HG03139 (cell line): ENCODE results near the gene ZNF488.
"Not testable (repeated sequence)": the region's sequence is repeated elsewhere in the genome, so short reads cannot be mapped to it uniquely, and the experiment has no call there.

ENCODE experiments used
- ATAC-seq: cut with Tn5 transposase; IDR thresholded peaks from one replicate; pipeline ENCODE4 v1.9.1; 2021; ENCODE audit not compliant: unreplicated experiment

Gene ZNF488

GRCh38 chr10:47384148-47384921 lies at the start of gene ZNF488:
Gene ZNF488, minus strand, starts transcription at chr10:47384293. Its CDS starts 15,464 bp downstream, at chr10:47368829.
- peak; percentile 72 for ATAC-seq

- ATAC-seq: no peak
These were observed 41.8 kb upstream of the ZNF488 start for GRCh38 chr10:47425813-47426419.

- ATAC-seq: no peak
These were observed 40.1 kb upstream of the ZNF488 start for GRCh38 chr10:47424231-47424630.

GRCh38 chr10:47423476-47423875 lies 39.4 kb upstream of the ZNF488 start:
- no peak for ATAC-seq

GRCh38 chr10:47421057-47421952 lies 37.2 kb upstream of the ZNF488 start:
- ATAC-seq: no peak

GRCh38 chr10:47420305-47421056 lies 36.4 kb upstream of the ZNF488 start:
- no peak for ATAC-seq

DNA sequence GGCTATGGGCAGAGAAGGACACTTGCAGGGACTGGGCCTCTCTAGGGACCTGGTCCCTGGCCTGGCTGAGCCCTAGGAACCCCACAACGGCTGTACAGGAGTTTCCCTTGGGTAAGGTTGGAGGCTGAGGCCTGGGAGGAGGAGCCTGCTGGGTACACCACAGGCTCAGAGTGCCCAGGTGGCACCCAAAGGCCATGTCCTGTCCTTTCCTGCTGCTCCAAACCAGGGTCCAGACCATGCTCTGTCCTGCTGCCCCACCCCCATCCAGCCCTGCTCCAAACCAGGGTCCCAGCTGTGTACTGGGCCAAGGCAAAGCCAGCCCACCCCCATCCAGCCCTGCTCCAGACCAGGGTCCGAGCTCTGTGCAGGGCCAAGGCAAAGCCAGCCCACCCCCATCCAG lies 35.3 kb upstream of the ZNF488 start:
- no peak for ATAC-seq

DNA sequence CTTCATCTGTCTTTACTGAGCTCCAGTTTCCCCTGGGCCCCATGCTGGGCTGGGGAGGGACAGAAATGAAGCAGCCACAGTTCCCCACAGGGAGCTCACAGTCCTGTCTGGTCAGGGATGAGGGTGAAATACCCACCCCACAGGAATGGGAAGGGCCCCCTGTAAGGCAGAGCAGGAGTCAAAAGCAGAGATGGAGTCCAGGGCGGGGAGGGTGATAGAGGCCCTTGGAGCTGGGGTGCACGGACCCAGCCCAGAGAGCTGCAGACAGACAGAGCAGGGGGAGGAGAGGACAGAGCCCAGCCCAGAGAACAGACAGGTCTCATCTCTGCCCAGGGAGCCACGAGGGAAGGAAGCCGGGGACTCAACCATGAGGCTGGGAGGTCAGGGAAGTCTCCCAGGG lies 34.9 kb upstream of the ZNF488 start:
- ATAC-seq: no peak

DNA sequence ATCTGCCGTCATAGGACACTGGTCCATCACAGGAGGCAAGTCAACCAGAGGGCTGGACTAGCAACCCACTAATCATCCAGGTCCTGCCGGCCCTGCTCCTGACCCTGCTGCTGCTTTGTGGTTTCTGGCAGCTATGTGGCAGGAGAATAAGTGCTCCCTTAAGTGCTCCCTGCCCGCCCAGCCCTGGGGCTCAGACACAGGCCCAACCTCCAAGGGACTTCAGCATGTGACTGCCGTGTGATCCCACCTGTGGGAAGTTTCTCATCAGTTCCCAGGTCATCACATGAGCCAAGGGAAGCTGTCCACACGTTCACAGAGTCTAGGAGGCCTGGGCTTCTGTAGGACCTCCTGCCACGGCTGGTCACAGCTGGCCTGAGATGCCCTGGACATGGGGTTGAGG lies 34.2 kb upstream of the ZNF488 start:
- no peak for ATAC-seq

- not testable (repeated sequence) for ATAC-seq
These were observed 32.5 kb upstream of the ZNF488 start for GRCh38 chr10:47416305-47417218.

DNA sequence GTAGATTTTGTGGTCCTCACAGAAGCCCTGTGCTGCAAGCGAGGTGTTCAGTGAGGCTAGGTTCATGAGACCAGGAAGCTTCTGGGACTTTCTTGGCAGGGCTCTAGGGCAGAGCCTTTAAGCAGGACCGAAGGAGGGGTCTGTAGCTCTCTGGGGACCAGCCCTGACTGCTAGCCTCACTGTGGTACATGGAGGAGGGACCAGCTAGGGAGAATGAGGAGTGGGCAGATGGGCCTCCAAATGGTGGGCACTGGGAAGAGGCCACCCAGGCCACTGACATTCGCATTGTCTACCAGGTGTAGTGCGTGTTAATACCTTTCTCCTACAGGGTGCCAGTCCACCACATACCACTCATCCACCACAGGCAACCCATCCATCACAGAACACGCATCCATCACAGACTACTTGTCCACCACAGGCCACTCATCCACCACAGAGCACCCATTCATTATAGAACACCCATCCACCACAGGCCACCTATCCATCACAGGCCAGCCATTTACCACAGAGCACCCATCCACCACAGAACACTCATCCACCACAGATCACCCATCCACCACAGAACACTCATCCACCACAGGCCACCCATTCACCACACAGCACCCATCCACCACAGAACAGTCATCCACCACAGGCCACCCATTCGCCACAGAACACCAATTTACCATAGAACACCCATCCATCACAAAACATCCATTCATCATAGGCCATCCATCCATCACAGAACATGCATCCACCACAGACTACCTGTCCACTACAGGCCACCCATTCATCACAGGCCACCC lies 31.6 kb upstream of the ZNF488 start:
- ATAC-seq: no peak

- ATAC-seq: no peak
These were observed 30.8 kb upstream of the ZNF488 start for GRCh38 chr10:47414752-47415519.

GRCh38 chr10:47414227-47414592 lies 30.1 kb upstream of the ZNF488 start:
- no peak for ATAC-seq

GRCh38 chr10:47413531-47414226 lies 29.6 kb upstream of the ZNF488 start:
- ATAC-seq: no peak

- ATAC-seq: no peak
These were observed 28.8 kb upstream of the ZNF488 start for GRCh38 chr10:47412869-47413268.

GRCh38 chr10:47412177-47412730 lies 28.2 kb upstream of the ZNF488 start:
- ATAC-seq: no peak

- ATAC-seq: no peak
These were observed 26.8 kb upstream of the ZNF488 start for GRCh38 chr10:47410862-47411261.
